ENCODE measurements around the gene EXOSC5.
"Not testable (repeated sequence)": the region's sequence is repeated elsewhere in the genome, so short reads cannot be mapped to it uniquely, and the experiment has no call there.

Gene EXOSC5

GRCh38 chr19:41437944-41438574, 40.9 kb upstream of the EXOSC5 start:
- H3K27ac ChIP-seq (ENCODE audit: low read depth, low read length): no peak overlapping the region
- H3K27me3 ChIP-seq (ENCODE audit: low read length): no peaks in the 10 kb centered on the region
- no peak overlapping the region for H2AFZ ChIP-seq (ENCODE audit: low read depth, low read length, severe bottlenecking)
- TF ChIP-seq EZH2phosphoT487 (conservative IDR thresholded peaks at IDR 0.05; ENCODE audit: low read length): no peak
- TF ChIP-seq, protein P1, sequence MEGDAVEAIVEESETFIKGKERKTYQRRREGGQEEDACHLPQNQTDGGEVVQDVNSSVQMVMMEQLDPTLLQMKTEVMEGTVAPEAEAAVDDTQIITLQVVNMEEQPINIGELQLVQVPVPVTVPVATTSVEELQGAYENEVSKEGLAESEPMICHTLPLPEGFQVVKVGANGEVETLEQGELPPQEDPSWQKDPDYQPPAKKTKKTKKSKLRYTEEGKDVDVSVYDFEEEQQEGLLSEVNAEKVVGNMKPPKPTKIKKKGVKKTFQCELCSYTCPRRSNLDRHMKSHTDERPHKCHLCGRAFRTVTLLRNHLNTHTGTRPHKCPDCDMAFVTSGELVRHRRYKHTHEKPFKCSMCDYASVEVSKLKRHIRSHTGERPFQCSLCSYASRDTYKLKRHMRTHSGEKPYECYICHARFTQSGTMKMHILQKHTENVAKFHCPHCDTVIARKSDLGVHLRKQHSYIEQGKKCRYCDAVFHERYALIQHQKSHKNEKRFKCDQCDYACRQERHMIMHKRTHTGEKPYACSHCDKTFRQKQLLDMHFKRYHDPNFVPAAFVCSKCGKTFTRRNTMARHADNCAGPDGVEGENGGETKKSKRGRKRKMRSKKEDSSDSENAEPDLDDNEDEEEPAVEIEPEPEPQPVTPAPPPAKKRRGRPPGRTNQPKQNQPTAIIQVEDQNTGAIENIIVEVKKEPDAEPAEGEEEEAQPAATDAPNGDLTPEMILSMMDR (IDR thresholded peaks at IDR 0.05; ENCODE audit: insufficient read depth, low read length, poor library complexity, severe bottlenecking): no peak
- peak overlapping the region; percentile 79 for H3K4me2 ChIP-seq (ENCODE audit: low read depth, low read length, poor library complexity, severe bottlenecking)
- H3K9me2 ChIP-seq (replicated peaks; ENCODE audit: insufficient read depth, low read length): no peaks in the 10 kb centered on the region
- H3K36me3 ChIP-seq (ENCODE audit: low read length): no peaks in the 10 kb centered on the region; the same call in 1 of the 2 replicates
- no peak overlapping the region for H3K9ac ChIP-seq (ENCODE audit: low read length)
- no peaks in the 10 kb centered on the region for H3F3A ChIP-seq (ENCODE audit: insufficient read depth)
- peaks cover 11% of the 10 kb centered on the region for H3K79me2 ChIP-seq (ENCODE audit: insufficient read depth, low read length)
- no peak overlapping the region for H3K4me3 ChIP-seq (ENCODE audit: insufficient read depth, low read length, poor library complexity, severe bottlenecking)
- H3K9me3 ChIP-seq (ENCODE audit: insufficient read depth, low read length): no peaks in the 10 kb centered on the region
- no peaks in the 10 kb centered on the region for H4K20me1 ChIP-seq (ENCODE audit: low read depth, low read length)

DNA sequence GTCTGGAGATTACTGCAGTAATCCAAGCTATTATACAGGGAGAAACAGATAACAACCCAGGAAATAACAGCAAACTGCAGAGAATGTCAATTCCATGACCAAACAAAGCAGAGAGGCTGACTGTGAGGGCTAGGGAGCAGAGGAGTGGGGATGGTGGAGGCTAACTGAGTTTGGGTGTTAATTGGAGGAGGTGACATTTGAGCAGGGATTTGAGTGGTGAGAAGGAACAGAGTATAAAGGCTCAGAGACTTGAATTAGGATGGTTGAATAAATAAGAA, 39.5 kb upstream of the EXOSC5 start:
- Histone ChIP-seq H3K4me3 (ENCODE audit: insufficient read depth, low read length, poor library complexity, severe bottlenecking) (no peak overlapping the region), H3K9me2 (replicated peaks; ENCODE audit: insufficient read depth, low read length) (no peaks in the 10 kb centered on the region), H2AFZ (ENCODE audit: low read depth, low read length, severe bottlenecking) (no peak overlapping the region), H3F3A (ENCODE audit: insufficient read depth) (no peaks in the 10 kb centered on the region), H3K27me3 (ENCODE audit: low read length) (no peaks in the 10 kb centered on the region), H3K79me2 (ENCODE audit: insufficient read depth, low read length) (peaks cover 11% of the 10 kb centered on the region), H3K9me3 (ENCODE audit: insufficient read depth, low read length) (no peaks in the 10 kb centered on the region), H3K27ac (ENCODE audit: low read depth, low read length) (no peak overlapping the region), H4K20me1 (ENCODE audit: low read depth, low read length) (no peaks in the 10 kb centered on the region), H3K9ac (ENCODE audit: low read length) (no peak overlapping the region), H3K4me2 (ENCODE audit: low read depth, low read length, poor library complexity, severe bottlenecking) (no peak overlapping the region), H3K36me3 (ENCODE audit: low read length) (no peaks in the 10 kb centered on the region; the same call in 1 of the 2 replicates)
- TF ChIP-seq EZH2phosphoT487 (conservative IDR thresholded peaks at IDR 0.05; ENCODE audit: low read length): no peak
- TF ChIP-seq, protein P1 (IDR thresholded peaks at IDR 0.05; ENCODE audit: insufficient read depth, low read length, poor library complexity, severe bottlenecking): no peak

- no peaks in the 10 kb centered on the region for H3F3A ChIP-seq (ENCODE audit: insufficient read depth)
- no peak overlapping the region for H3K9ac ChIP-seq (ENCODE audit: low read length)
- no peak overlapping the region for H3K4me3 ChIP-seq (ENCODE audit: insufficient read depth, low read length, poor library complexity, severe bottlenecking)
- no peaks in the 10 kb centered on the region for H3K9me2 ChIP-seq (replicated peaks; ENCODE audit: insufficient read depth, low read length)
- H3K36me3 ChIP-seq (ENCODE audit: low read length): no peaks in the 10 kb centered on the region; the same call in 1 of the 2 replicates
- peaks cover 11% of the 10 kb centered on the region for H3K79me2 ChIP-seq (ENCODE audit: insufficient read depth, low read length)
- H3K27me3 ChIP-seq (ENCODE audit: low read length): no peaks in the 10 kb centered on the region
- no peaks in the 10 kb centered on the region for H3K9me3 ChIP-seq (ENCODE audit: insufficient read depth, low read length)
- H4K20me1 ChIP-seq (ENCODE audit: low read depth, low read length): no peaks in the 10 kb centered on the region
- no peak overlapping the region for H3K27ac ChIP-seq (ENCODE audit: low read depth, low read length)
- no peak overlapping the region for H2AFZ ChIP-seq (ENCODE audit: low read depth, low read length, severe bottlenecking)
- no peak overlapping the region for H3K4me2 ChIP-seq (ENCODE audit: low read depth, low read length, poor library complexity, severe bottlenecking)
- TF ChIP-seq, protein P1 (IDR thresholded peaks at IDR 0.05; ENCODE audit: insufficient read depth, low read length, poor library complexity, severe bottlenecking): no peak
- TF ChIP-seq EZH2phosphoT487 (conservative IDR thresholded peaks at IDR 0.05; ENCODE audit: low read length): no peak
These were observed 38.9 kb upstream of the EXOSC5 start for GRCh38 chr19:41435936-41436673.

DNA sequence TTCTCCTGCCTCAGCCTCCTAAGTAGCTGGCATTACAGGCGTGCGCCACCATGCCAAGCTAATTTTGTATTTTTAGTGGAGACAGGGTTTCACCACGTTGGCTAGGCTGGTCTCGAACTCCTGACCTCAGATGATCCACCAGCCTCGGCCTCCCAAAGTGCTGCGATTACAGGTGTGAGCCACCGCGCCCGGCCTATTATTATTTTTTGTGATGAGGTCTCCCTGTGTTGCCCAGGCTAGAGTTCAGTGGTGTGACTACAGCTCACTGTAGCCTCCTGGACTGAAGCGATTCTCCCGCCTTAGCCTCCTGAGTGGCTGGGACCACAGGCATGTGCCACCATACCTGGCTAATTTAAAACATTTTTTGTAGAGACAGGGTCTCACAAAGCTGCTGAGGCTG, 38.2 kb upstream of the EXOSC5 start:
- H3K27ac ChIP-seq (ENCODE audit: low read depth, low read length); H3K9me3 ChIP-seq (ENCODE audit: insufficient read depth, low read length); H3K27me3 ChIP-seq (ENCODE audit: low read length); H3K9ac ChIP-seq (ENCODE audit: low read length); H3K36me3 ChIP-seq (ENCODE audit: low read length); H4K20me1 ChIP-seq (ENCODE audit: low read depth, low read length); H3K9me2 ChIP-seq (replicated peaks; ENCODE audit: insufficient read depth, low read length); H3F3A ChIP-seq (ENCODE audit: insufficient read depth); H3K4me2 ChIP-seq (ENCODE audit: low read depth, low read length, poor library complexity, severe bottlenecking); H3K4me3 ChIP-seq (ENCODE audit: insufficient read depth, low read length, poor library complexity, severe bottlenecking); H2AFZ ChIP-seq (ENCODE audit: low read depth, low read length, severe bottlenecking): not testable (repeated sequence)
- H3K79me2 ChIP-seq (ENCODE audit: insufficient read depth, low read length): peaks cover 11% of the 10 kb centered on the region

Measured in SU-DHL-6 (cell line).